Suprapubic skin (tissue), 4 donors: Measurements from ENCODE around the gene MCM5. TPM values are rescaled to one million over a fixed set of nuclear protein-coding genes. Genes with fewer than 3 reads are reported as not detected.
"Not testable (repeated sequence)": the region's sequence is repeated elsewhere in the genome, so short reads cannot be mapped to it uniquely, and the experiment has no call there.

Experiments used
- DNase-seq, 2 donors: peaks; one replicate each; pipeline ENCODE4 v3.0.0-alpha.2; 2019; ENCODE audit warnings: low spot score in 2 of 2
- H3K27ac ChIP-seq: fragments of 200-600 bp; sonication (generic); one replicate; pipeline ENCODE4 v1.5.1; 2019
- H3K27me3 ChIP-seq: fragments of 200-600 bp; sonication (generic); one replicate; pipeline ENCODE4 v1.5.1; 2019
- H3K36me3 ChIP-seq: fragments of 200-600 bp; sonication (generic); one replicate; pipeline ENCODE4 v1.5.1; 2019
- H3K4me1 ChIP-seq: fragments of 200-600 bp; sonication (generic); one replicate; pipeline ENCODE4 v1.5.1; 2019
- H3K4me3 ChIP-seq: fragments of 200-600 bp; sonication (generic); one replicate; pipeline ENCODE4 v1.5.1; 2019; ENCODE audit warnings: mild to moderate bottlenecking
- H3K9me3 ChIP-seq: fragments of 200-600 bp; sonication (generic); one replicate; pipeline ENCODE4 v1.5.1; 2019
- EP300 ChIP-seq: sonication (generic); formaldehyde crosslinking; IDR thresholded peaks from one replicate; pipeline ENCODE4 v1.6.1; 2017; ENCODE audit warnings: antibody characterized with exemption
- POLR2A ChIP-seq, 2 donors: fragments of 450-650 bp; IDR thresholded peaks; one replicate each; pipeline ENCODE4 v1.6.1; 2017; ENCODE audit warnings: antibody characterized with exemption in 2 of 2, mild to moderate bottlenecking in 2 of 2, moderate library complexity in 2 of 2
- POLR2AphosphoS5 ChIP-seq, 3 donors: sonication (generic); formaldehyde crosslinking; IDR thresholded peaks; one replicate each; pipeline ENCODE4 v1.6.1; 2017; ENCODE audit warnings: antibody characterized with exemption in 3 of 3
- WGBS: methylation state at CpG from one replicate; pipeline ENCODE4 v1.1.5; 2018; 5-methylcytosine and 5-hydroxymethylcytosine counted together
- total RNA-seq, 4 donors: library from RNA; depleted of rRNA; stranded (reverse); fragments of >200 nt; gene quantifications; one replicate each; pipeline ENCODE4 v1.1.0, GENCODE V29; 2016
- TF ChIP-seq, protein P1 (sequence below), 2 donors: fragments of 200-600 bp in 1 of 2; fragments of 450-650 bp in 1 of 2; sonication (generic) in 1 of 2; IDR thresholded peaks; one replicate each; pipeline ENCODE4 v1.5.1; 2016 to 2019; ENCODE audit warnings: antibody characterized with exemption in 2 of 2, mild to moderate bottlenecking in 1 of 2, moderate library complexity in 1 of 2

Gene MCM5
- total RNA-seq, 4 donors from 2014 or later = 19.7 to 41.3 (median 32.6) TPM

DNA sequence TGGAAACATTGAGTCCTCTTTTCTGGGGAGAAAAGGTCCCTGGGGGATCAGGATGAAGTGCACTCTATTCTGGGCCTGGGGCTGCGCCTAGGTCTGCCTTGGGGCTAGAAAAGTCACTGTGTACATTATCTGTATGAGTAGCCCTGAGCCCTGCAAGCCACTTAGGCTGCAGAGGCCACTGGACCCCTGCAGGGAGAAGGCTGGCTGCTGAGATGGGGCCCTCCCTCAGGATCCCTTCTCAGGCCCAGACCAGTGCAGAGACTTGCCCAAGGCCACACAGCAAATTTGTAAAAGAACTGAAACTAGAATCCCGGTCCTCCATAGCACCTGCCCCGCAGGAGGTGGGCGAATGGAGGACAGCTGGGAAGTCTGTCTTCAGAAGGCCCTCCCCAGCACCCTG lies 45.9 kb upstream of the MCM5 start:
- Histone ChIP-seq H3K27me3 (no peaks in the 10 kb centered on the region), H3K4me3 (no peak overlapping the region), H3K9me3 (no peaks in the 10 kb centered on the region), H3K4me1 (peaks cover 35% of the 10 kb centered on the region), H3K36me3 (no peaks in the 10 kb centered on the region), H3K27ac (no peak overlapping the region)
- TF ChIP-seq EP300 (no peak), POLR2AphosphoS5 (IDR thresholded peaks at IDR 0.05) (no peak), POLR2A (IDR thresholded peaks at IDR 0.05) (no peak)
- TF ChIP-seq, protein P1, sequence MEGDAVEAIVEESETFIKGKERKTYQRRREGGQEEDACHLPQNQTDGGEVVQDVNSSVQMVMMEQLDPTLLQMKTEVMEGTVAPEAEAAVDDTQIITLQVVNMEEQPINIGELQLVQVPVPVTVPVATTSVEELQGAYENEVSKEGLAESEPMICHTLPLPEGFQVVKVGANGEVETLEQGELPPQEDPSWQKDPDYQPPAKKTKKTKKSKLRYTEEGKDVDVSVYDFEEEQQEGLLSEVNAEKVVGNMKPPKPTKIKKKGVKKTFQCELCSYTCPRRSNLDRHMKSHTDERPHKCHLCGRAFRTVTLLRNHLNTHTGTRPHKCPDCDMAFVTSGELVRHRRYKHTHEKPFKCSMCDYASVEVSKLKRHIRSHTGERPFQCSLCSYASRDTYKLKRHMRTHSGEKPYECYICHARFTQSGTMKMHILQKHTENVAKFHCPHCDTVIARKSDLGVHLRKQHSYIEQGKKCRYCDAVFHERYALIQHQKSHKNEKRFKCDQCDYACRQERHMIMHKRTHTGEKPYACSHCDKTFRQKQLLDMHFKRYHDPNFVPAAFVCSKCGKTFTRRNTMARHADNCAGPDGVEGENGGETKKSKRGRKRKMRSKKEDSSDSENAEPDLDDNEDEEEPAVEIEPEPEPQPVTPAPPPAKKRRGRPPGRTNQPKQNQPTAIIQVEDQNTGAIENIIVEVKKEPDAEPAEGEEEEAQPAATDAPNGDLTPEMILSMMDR (IDR thresholded peaks at IDR 0.05) = no peak
- 87% methylated on average over 4 of the region's 4 CpGs for WGBS
- DNase-seq = no peak

GRCh38 chr22:35357883-35358621 lies 41.9 kb upstream of the MCM5 start:
- no peaks in the 10 kb centered on the region for H3K9me3 ChIP-seq
- 89% methylated on average over 6 of the region's 6 CpGs for WGBS
- no peak overlapping the region for H3K4me3 ChIP-seq
- H3K36me3 ChIP-seq = no peaks in the 10 kb centered on the region
- DNase-seq = no peak
- H3K4me1 ChIP-seq = no peaks in the 10 kb centered on the region
- H3K27ac ChIP-seq = no peak overlapping the region
- H3K27me3 ChIP-seq = no peaks in the 10 kb centered on the region
- TF ChIP-seq, protein P1 (IDR thresholded peaks at IDR 0.05) = no peak
- TF ChIP-seq POLR2AphosphoS5 (IDR thresholded peaks at IDR 0.05) (no peak), EP300 (no peak), POLR2A (IDR thresholded peaks at IDR 0.05) (no peak)

GRCh38 chr22:35359380-35360065 lies 40.4 kb upstream of the MCM5 start:
- H3K27me3 ChIP-seq = no peaks in the 10 kb centered on the region
- H3K4me3 ChIP-seq = no peak overlapping the region
- H3K4me1 ChIP-seq = no peaks in the 10 kb centered on the region
- no peak for DNase-seq
- WGBS = 81% methylated on average over 9 of the region's 9 CpGs
- TF ChIP-seq EP300 (no peak), POLR2AphosphoS5 (IDR thresholded peaks at IDR 0.05) (no peak), POLR2A (IDR thresholded peaks at IDR 0.05) (no peak)
- TF ChIP-seq, protein P1 (IDR thresholded peaks at IDR 0.05) = no peak
- H3K36me3 ChIP-seq = no peaks in the 10 kb centered on the region
- H3K27ac ChIP-seq = no peak overlapping the region
- no peaks in the 10 kb centered on the region for H3K9me3 ChIP-seq

DNA sequence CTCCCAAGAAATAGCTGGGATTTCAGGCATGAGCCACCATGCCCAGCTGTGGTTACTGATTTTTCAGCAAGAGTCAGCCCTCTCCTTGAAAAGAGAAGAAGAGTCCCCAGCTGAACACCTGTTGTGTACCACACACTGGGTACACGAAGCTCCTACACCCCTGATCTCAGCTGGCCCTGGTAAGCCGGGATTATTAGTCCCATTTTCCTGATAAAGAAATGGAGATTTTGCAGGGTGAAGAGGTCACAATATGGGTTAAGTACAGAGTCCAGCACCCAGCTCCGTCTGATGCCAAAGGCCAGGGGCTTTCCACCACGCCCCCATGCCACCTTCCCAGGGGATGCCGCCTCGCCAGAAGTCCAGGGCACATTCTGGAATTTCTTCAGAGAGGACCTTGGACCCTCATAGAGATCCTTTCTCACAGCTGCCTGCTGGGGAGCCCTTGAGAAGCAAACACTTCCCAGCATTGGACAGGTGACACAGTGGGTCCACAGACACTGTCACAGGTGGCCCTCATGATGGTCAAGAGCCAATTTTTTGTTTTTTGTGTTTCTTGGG lies 38.9 kb upstream of the MCM5 start:
- TF ChIP-seq POLR2A (IDR thresholded peaks at IDR 0.05) (no peak), EP300 (no peak), POLR2AphosphoS5 (IDR thresholded peaks at IDR 0.05) (no peak)
- TF ChIP-seq, protein P1 (IDR thresholded peaks at IDR 0.05) = no peak
- H3K36me3 ChIP-seq = no peaks in the 10 kb centered on the region
- no peak overlapping the region for H3K4me3 ChIP-seq
- DNase-seq = no peak
- H3K4me1 ChIP-seq = no peaks in the 10 kb centered on the region
- H3K27ac ChIP-seq = no peak overlapping the region
- H3K27me3 ChIP-seq = no peaks in the 10 kb centered on the region
- 73% methylated on average over 6 of the region's 6 CpGs for WGBS
- H3K9me3 ChIP-seq = no peaks in the 10 kb centered on the region

GRCh38 chr22:35363566-35364086 lies 36.3 kb upstream of the MCM5 start:
- no peak overlapping the region for H3K27ac ChIP-seq
- H3K27me3 ChIP-seq = no peaks in the 10 kb centered on the region
- no peaks in the 10 kb centered on the region for H3K36me3 ChIP-seq
- H3K4me3 ChIP-seq = no peak overlapping the region
- DNase-seq = no peak
- H3K4me1 ChIP-seq = peaks cover 9% of the 10 kb centered on the region
- WGBS = 92% methylated on average over 11 of the region's 11 CpGs
- no peaks in the 10 kb centered on the region for H3K9me3 ChIP-seq
- no peak for TF ChIP-seq EP300
- TF ChIP-seq POLR2AphosphoS5 (IDR thresholded peaks at IDR 0.05) = no peak
- TF ChIP-seq, protein P1 (IDR thresholded peaks at IDR 0.05) = no peak
- TF ChIP-seq POLR2A (IDR thresholded peaks at IDR 0.05) = no peak

- H3K9me3 ChIP-seq, H3K27me3 ChIP-seq, DNase-seq, H3K4me3 ChIP-seq, H3K27ac ChIP-seq, H3K4me1 ChIP-seq, H3K36me3 ChIP-seq: not testable (repeated sequence)
- WGBS = 77% methylated on average over 7 of the region's 7 CpGs
Observed at GRCh38 chr22:35364230-35364629, 35.7 kb upstream of the MCM5 start.
